Loucy (cell line): ENCODE measurements around the gene NOTO.
A peak's percentile ranks its signal among the peaks of the same experiment; 100 is the strongest.

Source experiments
- H2AFZ ChIP-seq: fragments of 200-600 bp; sonication (generic); 2 replicates; pipeline ENCODE4 v1.6.0; 2016; ENCODE audit warnings: antibody characterized with exemption, mild to moderate bottlenecking, low read length, moderate library complexity
- H3F3A ChIP-seq: fragments of 200-600 bp; 2 replicates; pipeline ENCODE4 v1.6.0; 2016; ENCODE audit warnings: antibody characterized with exemption, low read depth, mild to moderate bottlenecking
- H3K27me3 ChIP-seq: fragments of 200-600 bp; sonication (generic); 2 replicates; pipeline ENCODE4 v1.6.1; 2014; ENCODE audit warnings: low read length, mild to moderate bottlenecking; ENCODE audit not compliant: insufficient read depth, poor library complexity, severe bottlenecking
- H3K36me3 ChIP-seq: fragments of 200-600 bp; sonication (generic); 2 replicates; pipeline ENCODE4 v1.6.1; 2016; ENCODE audit warnings: low read length; ENCODE audit not compliant: insufficient read depth
- H3K4me1 ChIP-seq: fragments of 200-600 bp; sonication (generic); 2 replicates; pipeline ENCODE4 v1.5.1; 2014; ENCODE audit warnings: low read length, mild to moderate bottlenecking; ENCODE audit not compliant: insufficient read depth, poor library complexity, severe bottlenecking
- H3K4me2 ChIP-seq: fragments of 200-600 bp; sonication (generic); 2 replicates; pipeline ENCODE4 v1.6.0; 2014; ENCODE audit warnings: antibody characterized with exemption, low read length, low read depth, mild to moderate bottlenecking; ENCODE audit not compliant: poor library complexity, severe bottlenecking
- H3K4me3 ChIP-seq: fragments of 200-600 bp; sonication (generic); 2 replicates; pipeline ENCODE4 v1.5.1; 2014; ENCODE audit warnings: low read length, mild to moderate bottlenecking, mixed read lengths; ENCODE audit not compliant: poor library complexity, severe bottlenecking
- H3K79me2 ChIP-seq: fragments of 200-600 bp; sonication (generic); 2 replicates; pipeline ENCODE4 v1.6.1; 2014; ENCODE audit warnings: low read length; ENCODE audit not compliant: insufficient read depth
- H3K9ac ChIP-seq: fragments of 200-600 bp; sonication (generic); 2 replicates; pipeline ENCODE4 v1.6.0; 2014; ENCODE audit warnings: mild to moderate bottlenecking, low read depth, low read length, moderate library complexity; ENCODE audit not compliant: poor library complexity, severe bottlenecking
- H3K9me2 ChIP-seq: fragments of 200-600 bp; sonication (generic); replicated peaks from 2 replicates; pipeline ENCODE4 v1.6.1; 2016; ENCODE audit warnings: low read depth, low read length, mixed read lengths
- H3K9me3 ChIP-seq: fragments of 200-600 bp; sonication (generic); 2 replicates; pipeline ENCODE4 v1.6.1; 2014; ENCODE audit warnings: mild to moderate bottlenecking, antibody characterized with exemption, low read length, low read depth; ENCODE audit not compliant: insufficient read depth
- H4K20me1 ChIP-seq: fragments of 200-600 bp; sonication (generic); 2 replicates; pipeline ENCODE4 v1.6.0; 2014; ENCODE audit warnings: antibody characterized with exemption, low read length, mild to moderate bottlenecking; ENCODE audit not compliant: insufficient read depth, poor library complexity, severe bottlenecking
- EZH2phosphoT487 ChIP-seq: fragments of 200-600 bp; IDR thresholded peaks from 2 replicates; pipeline ENCODE4 v1.6.1; 2018; ENCODE audit warnings: antibody characterized with exemption, mild to moderate bottlenecking, moderate library complexity, borderline replicate concordance
- TF ChIP-seq, protein P1 (sequence below): fragments of 200-600 bp; sonication (generic); conservative IDR thresholded peaks from 2 replicates; pipeline ENCODE4 v1.5.1; 2014; ENCODE audit warnings: mild to moderate bottlenecking, antibody characterized with exemption, low read length

Gene NOTO

DNA sequence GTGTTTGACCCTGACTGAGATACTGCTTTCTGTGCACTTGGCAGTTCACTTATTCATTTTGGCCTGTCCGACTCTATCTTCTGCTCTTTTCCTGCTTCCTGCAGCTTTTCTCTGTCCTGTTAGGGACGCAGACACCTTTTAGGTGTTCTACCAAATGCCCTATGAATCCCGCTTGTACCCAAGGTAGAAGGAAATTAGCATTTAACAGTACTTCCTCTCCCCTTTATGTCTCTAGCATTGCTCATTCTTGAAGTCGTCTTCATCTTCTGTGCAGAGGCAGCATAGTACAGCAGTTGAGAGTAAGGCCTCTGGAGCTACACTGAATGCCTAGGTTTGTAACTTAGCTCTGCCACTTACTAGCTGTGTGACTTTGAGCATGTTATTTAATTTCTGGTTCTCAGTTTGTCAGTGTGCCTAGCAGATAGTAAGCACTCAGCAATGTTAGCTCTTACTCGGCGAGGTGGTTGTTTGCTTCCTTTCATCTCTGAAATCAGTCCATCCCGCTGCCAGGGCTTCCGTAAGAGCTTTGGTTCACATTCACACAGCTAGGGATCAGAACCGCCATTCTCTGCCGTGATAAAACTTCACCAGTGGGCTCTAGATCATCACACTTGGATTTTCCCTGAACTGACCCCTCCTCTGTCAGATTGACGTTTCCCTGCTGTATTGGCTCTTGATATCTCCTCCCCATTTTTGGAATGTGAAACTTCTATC, 33.1 kb downstream of the NOTO start:
- Histone ChIP-seq H3K9ac (peak overlapping the region; percentile 97), H2AFZ (no peak overlapping the region), H3K27me3 (peaks cover 6% of the 10 kb centered on the region), H3K4me1 (peaks cover 45% of the 10 kb centered on the region), H3K9me3 (no peaks in the 10 kb centered on the region), H3K36me3 (peaks cover 17% of the 10 kb centered on the region; the same call in 1 of the 2 replicates), H3K79me2 (peaks cover 76% of the 10 kb centered on the region), H3K9me2 (no peaks in the 10 kb centered on the region), H3K4me2 (peak overlapping the region; percentile 98), H4K20me1 (peaks cover 67% of the 10 kb centered on the region), H3K4me3 (peak overlapping the region; percentile 99), H3F3A (no peaks in the 10 kb centered on the region; the same call in 1 of the 2 replicates)
- TF ChIP-seq, protein P1, sequence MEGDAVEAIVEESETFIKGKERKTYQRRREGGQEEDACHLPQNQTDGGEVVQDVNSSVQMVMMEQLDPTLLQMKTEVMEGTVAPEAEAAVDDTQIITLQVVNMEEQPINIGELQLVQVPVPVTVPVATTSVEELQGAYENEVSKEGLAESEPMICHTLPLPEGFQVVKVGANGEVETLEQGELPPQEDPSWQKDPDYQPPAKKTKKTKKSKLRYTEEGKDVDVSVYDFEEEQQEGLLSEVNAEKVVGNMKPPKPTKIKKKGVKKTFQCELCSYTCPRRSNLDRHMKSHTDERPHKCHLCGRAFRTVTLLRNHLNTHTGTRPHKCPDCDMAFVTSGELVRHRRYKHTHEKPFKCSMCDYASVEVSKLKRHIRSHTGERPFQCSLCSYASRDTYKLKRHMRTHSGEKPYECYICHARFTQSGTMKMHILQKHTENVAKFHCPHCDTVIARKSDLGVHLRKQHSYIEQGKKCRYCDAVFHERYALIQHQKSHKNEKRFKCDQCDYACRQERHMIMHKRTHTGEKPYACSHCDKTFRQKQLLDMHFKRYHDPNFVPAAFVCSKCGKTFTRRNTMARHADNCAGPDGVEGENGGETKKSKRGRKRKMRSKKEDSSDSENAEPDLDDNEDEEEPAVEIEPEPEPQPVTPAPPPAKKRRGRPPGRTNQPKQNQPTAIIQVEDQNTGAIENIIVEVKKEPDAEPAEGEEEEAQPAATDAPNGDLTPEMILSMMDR: no peak
- TF ChIP-seq EZH2phosphoT487: no peak

DNA sequence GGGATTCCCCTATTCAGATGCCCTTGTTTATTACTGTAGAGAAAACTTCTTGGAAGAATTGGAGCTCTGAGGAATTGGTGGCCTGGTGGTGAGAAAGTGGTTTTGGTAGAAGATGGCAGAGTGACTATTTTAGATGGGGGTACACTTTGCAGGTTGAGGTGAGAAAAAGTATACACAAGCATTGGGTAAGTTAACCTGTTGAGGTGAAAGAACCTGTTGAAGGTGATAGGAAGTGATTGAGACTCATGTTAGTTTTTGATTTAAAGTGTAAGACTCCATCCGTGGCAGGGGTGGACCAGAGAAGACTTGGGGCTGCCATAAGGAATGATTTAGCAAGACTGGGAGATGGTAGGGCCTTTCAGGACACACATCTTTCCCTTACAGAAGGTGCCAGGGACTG, 34.8 kb downstream of the NOTO start:
- Histone ChIP-seq H3K36me3 (peaks cover 26% of the 10 kb centered on the region; the same call in 1 of the 2 replicates), H3F3A (no peaks in the 10 kb centered on the region; the same call in 1 of the 2 replicates), H3K9me3 (no peaks in the 10 kb centered on the region), H3K9me2 (no peaks in the 10 kb centered on the region), H2AFZ (no peak overlapping the region), H3K79me2 (peaks cover 86% of the 10 kb centered on the region), H3K9ac (peak overlapping the region; percentile 97), H3K27me3 (peaks cover 6% of the 10 kb centered on the region), H4K20me1 (peaks cover 79% of the 10 kb centered on the region), H3K4me3 (peak overlapping the region; percentile 99), H3K4me1 (peaks cover 49% of the 10 kb centered on the region), H3K4me2 (peak overlapping the region; percentile 98)
- TF ChIP-seq, protein P1: no peak
- TF ChIP-seq EZH2phosphoT487: no peak

DNA sequence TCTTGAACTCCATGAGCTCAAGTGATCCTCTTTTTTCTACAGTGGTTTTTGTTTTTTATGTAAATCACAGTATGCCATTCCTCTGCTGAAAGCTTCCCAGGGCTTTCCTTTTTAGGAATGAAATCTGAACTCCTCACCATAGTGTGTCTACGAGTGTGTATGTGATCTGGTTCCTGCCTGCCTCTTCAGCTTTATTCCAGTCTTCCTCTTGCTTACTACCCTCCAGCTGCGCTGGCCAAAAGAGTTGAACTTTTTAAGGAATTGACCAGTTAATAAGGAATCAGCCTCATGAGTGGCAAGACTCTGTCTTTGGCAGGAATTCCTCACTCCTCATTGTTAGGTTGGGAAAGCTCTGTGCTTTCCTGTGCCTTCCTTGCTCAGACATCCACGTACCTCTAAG, 35.8 kb downstream of the NOTO start:
- Histone ChIP-seq H3K27me3 (peaks cover 6% of the 10 kb centered on the region), H3K9me2 (no peaks in the 10 kb centered on the region), H3F3A (no peaks in the 10 kb centered on the region; the same call in 1 of the 2 replicates), H3K36me3 (peaks cover 35% of the 10 kb centered on the region; the same call in 1 of the 2 replicates), H2AFZ (no peak overlapping the region), H3K4me1 (peaks cover 51% of the 10 kb centered on the region), H3K9ac (peak overlapping the region; percentile 48), H3K79me2 (peaks cover 92% of the 10 kb centered on the region), H4K20me1 (peaks cover 82% of the 10 kb centered on the region), H3K4me3 (peak overlapping the region; percentile 99), H3K9me3 (no peaks in the 10 kb centered on the region), H3K4me2 (peak overlapping the region; percentile 98)
- TF ChIP-seq, protein P1: no peak
- no peak for TF ChIP-seq EZH2phosphoT487
